Measurements from ENCODE around the gene KIZ.
A peak's percentile ranks its signal among the peaks of the same experiment; 100 is the strongest.

The KIZ gene

DNA sequence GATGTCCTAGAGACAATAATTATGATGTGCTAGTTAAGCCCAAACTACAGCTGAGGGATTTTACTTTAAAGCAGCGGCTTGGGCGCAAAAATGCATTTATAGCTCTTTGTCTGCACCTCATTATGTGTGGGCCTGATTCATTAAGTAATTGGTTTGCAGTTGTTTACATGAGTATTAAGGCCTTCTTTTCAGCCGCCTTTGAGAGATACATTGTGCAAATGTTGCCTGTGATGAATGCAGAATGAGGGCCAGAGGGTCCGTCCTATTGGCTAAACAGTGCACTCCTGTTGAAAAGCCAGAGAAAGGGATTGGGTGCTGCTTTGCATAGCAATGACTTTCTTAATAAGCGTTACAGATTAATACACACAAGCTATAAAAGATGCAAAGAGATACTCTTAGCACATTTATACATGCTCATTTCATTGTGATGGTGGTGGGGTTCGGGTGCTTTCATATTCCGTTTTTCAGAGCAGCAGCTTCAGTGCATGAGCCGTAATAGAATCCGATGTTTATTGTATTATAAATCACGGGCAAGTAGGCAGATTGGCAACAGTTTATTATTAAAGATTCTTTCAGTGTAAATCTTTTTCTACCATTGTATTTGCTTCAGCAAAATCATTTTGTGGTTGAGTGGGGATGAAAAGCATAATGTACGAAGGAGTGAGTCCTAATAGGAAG, 109.1 kb downstream of the KIZ start:
- no peak overlapping the region for H3K4me3 ChIP-seq (ENCODE audit: low read depth, low read length)
- no peak for DNase-seq (ENCODE audit: low read depth)

DNA sequence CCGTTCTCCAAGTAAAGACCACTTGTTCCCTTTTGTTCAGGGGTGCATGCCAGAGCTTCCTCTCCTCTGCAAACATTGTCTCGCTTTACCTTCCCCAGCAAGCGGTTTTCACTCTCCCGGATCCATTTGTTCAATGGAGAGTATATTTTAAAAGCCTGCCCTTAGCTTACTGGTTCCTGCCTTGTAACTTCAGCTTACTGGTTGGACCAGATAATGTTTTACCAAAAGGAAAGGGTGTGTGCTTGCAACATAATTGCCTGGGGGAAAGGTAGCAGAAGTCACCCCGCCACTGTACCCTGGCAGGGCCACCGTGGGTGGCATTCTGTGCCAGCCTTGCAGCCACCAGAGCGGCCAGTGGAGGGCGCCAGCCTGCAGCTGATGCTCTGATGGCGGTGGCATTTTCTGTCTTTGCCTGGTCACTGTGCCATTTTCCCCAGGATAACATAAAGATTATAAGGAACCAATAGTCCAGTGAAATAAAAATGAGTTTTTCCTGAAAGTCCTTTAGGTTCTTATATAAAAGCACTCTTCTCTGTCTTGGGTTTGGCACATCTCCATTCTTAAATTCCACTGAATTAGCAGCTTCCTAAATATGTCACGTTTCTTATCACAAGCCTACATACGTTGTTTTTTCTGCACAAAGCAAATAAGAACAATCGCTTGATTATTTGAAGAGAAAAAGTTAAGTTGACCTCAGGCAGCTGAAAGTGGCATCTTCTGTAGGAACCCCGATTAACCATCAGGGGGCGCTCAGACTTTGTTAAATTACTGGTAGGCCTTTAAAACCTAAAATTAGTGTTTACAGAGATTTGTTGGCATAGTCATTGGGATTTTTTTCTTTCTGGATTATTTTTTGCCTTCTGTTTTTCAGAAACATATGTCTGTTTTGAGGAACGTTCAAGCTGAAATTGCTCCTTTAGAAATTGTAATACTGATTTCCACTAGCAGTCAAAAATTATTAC, 109.9 kb downstream of the KIZ start:
- TF ChIP-seq, protein P1, sequence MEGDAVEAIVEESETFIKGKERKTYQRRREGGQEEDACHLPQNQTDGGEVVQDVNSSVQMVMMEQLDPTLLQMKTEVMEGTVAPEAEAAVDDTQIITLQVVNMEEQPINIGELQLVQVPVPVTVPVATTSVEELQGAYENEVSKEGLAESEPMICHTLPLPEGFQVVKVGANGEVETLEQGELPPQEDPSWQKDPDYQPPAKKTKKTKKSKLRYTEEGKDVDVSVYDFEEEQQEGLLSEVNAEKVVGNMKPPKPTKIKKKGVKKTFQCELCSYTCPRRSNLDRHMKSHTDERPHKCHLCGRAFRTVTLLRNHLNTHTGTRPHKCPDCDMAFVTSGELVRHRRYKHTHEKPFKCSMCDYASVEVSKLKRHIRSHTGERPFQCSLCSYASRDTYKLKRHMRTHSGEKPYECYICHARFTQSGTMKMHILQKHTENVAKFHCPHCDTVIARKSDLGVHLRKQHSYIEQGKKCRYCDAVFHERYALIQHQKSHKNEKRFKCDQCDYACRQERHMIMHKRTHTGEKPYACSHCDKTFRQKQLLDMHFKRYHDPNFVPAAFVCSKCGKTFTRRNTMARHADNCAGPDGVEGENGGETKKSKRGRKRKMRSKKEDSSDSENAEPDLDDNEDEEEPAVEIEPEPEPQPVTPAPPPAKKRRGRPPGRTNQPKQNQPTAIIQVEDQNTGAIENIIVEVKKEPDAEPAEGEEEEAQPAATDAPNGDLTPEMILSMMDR (IDR thresholded peaks at IDR 0.05; ENCODE audit: low read depth, low read length): peak; percentile 96
- TF ChIP-seq MYC (IDR thresholded peaks at IDR 0.05; ENCODE audit: low read depth, low read length): no peak
- peak; percentile 73 for DNase-seq (ENCODE audit: low read depth)
- H3K4me3 ChIP-seq (ENCODE audit: low read depth, low read length): no peak overlapping the region

More for the DNA sequence above, 109.1 kb downstream of the KIZ start:
- TF ChIP-seq, protein P2, sequence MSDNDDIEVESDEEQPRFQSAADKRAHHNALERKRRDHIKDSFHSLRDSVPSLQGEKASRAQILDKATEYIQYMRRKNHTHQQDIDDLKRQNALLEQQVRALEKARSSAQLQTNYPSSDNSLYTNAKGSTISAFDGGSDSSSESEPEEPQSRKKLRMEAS (IDR thresholded peaks at IDR 0.05; ENCODE audit: low read depth, low read length): no peak
- TF ChIP-seq POLR2A (IDR thresholded peaks at IDR 0.05; ENCODE audit: extremely low read depth, insufficient read length) (no peak), MYC (IDR thresholded peaks at IDR 0.05; ENCODE audit: low read depth, low read length) (no peak)
- TF ChIP-seq, protein P1 (IDR thresholded peaks at IDR 0.05; ENCODE audit: low read depth, low read length): no peak

DNA sequence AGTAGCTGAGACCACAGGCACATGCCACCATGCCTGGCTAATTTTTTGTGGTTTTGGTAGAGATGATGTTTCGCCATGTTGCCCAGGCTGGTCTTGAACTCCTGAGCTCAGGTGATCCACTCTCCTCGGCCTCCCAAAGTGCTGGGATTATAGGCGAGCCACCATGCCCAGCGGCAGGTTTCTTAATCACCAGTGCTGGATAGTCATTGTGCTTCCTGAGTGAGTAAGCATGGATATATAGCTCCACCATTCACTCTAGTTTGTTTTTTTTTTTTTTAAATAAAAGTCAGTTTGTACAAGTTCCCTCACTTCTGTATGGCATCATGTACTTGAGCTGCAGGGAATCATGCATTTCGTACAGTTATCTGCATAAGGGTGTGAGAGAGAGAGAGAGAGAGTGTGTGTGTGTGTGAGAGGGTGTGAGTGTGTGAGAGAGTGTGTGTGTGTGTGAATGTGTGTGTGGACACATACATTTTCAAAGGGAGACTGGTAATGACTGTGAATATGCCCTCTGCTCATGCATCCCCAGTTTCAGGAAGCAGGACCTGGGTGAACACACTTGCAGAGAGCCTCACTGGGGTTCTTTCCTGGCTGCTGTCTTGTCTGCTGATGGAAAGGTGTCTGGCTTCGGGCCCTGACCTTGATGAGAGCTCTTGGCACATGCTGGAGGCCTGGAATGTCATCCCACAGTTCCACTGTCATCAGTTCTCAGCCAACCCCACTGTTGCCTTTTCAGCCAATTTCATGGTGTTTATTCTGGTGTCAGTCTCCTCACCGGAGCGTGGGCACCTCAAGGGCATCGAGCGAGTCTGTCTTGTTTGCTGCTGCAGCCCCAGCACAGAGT, 112.3 kb downstream of the KIZ start:
- no peak for DNase-seq (ENCODE audit: low read depth)
- TF ChIP-seq, protein P1 (IDR thresholded peaks at IDR 0.05; ENCODE audit: low read depth, low read length): no peak
- TF ChIP-seq MYC (IDR thresholded peaks at IDR 0.05; ENCODE audit: low read depth, low read length): no peak
- no peak for TF ChIP-seq POLR2A (IDR thresholded peaks at IDR 0.05; ENCODE audit: extremely low read depth, insufficient read length)
- TF ChIP-seq, protein P2 (IDR thresholded peaks at IDR 0.05; ENCODE audit: low read depth, low read length): no peak
- H3K4me3 ChIP-seq (ENCODE audit: low read depth, low read length): no peak overlapping the region

DNA sequence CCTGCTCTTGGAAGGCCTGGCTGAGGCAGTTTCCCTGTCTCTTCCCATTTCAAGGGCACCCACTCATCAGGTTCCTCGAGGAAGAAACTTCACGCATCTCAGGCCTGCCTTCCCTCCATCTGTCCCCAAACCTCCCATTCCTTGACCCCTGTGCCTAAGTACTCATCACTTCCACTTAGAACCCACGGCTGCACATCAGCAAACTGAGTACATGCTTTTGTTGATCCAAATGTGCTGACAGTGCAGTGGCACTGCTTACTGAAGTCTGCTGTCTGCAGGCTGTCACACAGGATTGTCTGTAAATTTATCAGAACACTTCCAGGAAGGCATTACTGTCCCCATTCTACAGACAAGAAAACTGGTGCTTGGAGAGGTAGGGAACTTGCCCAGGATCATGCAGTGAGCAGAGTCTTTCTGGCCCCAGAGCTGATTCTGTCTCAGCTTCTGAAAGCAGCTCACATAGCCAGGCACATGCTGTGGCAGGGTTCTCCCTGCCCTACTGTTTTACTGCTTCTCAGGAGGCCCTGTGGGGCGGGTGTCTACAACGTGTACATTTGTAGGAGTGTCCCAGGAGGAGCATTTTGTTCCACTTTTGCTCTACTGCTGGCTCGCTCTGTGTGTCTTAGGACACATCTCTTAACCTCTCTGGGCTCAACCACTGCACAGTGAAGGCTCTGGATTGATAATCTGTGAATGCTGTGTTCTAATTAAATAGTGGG, 113.1 kb downstream of the KIZ start:
- TF ChIP-seq MYC (IDR thresholded peaks at IDR 0.05; ENCODE audit: low read depth, low read length) (no peak), POLR2A (IDR thresholded peaks at IDR 0.05; ENCODE audit: extremely low read depth, insufficient read length) (no peak)
- TF ChIP-seq, protein P2 (IDR thresholded peaks at IDR 0.05; ENCODE audit: low read depth, low read length): no peak
- TF ChIP-seq, protein P1 (IDR thresholded peaks at IDR 0.05; ENCODE audit: low read depth, low read length): no peak
- DNase-seq (ENCODE audit: low read depth): no peak
- H3K4me3 ChIP-seq (ENCODE audit: low read depth, low read length): no peak overlapping the region

DNA sequence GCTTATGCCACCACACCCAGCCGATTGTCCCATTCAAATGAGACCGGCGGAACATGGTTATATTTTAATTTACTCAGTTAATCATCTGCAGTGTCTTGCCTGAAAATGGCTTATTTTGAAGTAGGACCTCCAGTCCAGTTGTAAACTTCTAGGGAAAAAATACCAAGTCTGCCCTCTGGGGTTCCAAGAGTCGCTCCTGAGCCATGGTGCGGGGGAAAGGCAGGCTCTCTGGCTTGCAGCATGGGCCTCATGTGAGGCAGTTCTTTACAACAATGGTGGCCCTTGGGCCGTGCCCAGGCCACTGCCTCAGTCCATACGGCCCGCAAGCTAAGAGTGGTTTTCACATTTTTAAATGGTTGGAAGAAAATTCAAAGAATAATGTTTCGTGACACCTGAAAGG, 114.5 kb downstream of the KIZ start:
- no peak for DNase-seq (ENCODE audit: low read depth)
- TF ChIP-seq MYC (IDR thresholded peaks at IDR 0.05; ENCODE audit: low read depth, low read length) (no peak), POLR2A (IDR thresholded peaks at IDR 0.05; ENCODE audit: extremely low read depth, insufficient read length) (no peak)
- TF ChIP-seq, protein P2 (IDR thresholded peaks at IDR 0.05; ENCODE audit: low read depth, low read length): no peak
- TF ChIP-seq, protein P1 (IDR thresholded peaks at IDR 0.05; ENCODE audit: low read depth, low read length): no peak
- H3K4me3 ChIP-seq (ENCODE audit: low read depth, low read length): no peak overlapping the region

Measured in NB4 (cell line).